Lower leg skin (tissue), 4 donors: ENCODE results near the gene C2orf68. TPM values are rescaled to one million over a fixed set of nuclear protein-coding genes. Genes with fewer than 3 reads are reported as not detected.
"Not testable (repeated sequence)": the region's sequence is repeated elsewhere in the genome, so short reads cannot be mapped to it uniquely, and the experiment has no call there.

Experiments
- DNase-seq, 2 donors: peaks; one replicate each; pipeline ENCODE4 v3.0.0-alpha.2; 2019; ENCODE audit warnings: low spot score in 2 of 2
- H3K4me3 ChIP-seq: fragments of 200-600 bp; sonication (generic); 2 replicates; pipeline ENCODE4 v1.5.1; 2017; ENCODE audit warnings: mild to moderate bottlenecking, low read depth; ENCODE audit not compliant: poor library complexity, severe bottlenecking
- POLR2A ChIP-seq, 2 donors: fragments of 450-650 bp; IDR thresholded peaks; one replicate each; pipeline ENCODE4 v1.6.1; 2016 to 2017; ENCODE audit warnings: antibody characterized with exemption in 2 of 2, mild to moderate bottlenecking in 1 of 2, moderate library complexity in 1 of 2
- WGBS, 2 donors: methylation state at CpG; one replicate each; pipeline ENCODE4 v1.1.5; 2018; 5-methylcytosine and 5-hydroxymethylcytosine counted together
- intact Hi-C: fragments of 100-400 bp; cut with DNase I; formaldehyde crosslinking; loops from one replicate; pipeline ENCODE4 v1.15.0; 2023; ENCODE audit warnings: low total_unique reads
- total RNA-seq, 4 donors: library from RNA; depleted of rRNA; stranded (reverse); fragments of >200 nt; gene quantifications; one replicate each; pipeline ENCODE4 v1.1.0, GENCODE V29; 2016
- TF ChIP-seq, protein P1 (sequence below), 3 donors: fragments of 450-650 bp; IDR thresholded peaks; one replicate each; pipeline ENCODE4 v1.5.1; 2016; ENCODE audit warnings: antibody characterized with exemption in 3 of 3, mild to moderate bottlenecking in 3 of 3, moderate library complexity in 2 of 3

C2orf68 gene
- total RNA-seq, 4 donors from 2014 or later, result 15.1 to 41.1 (median 19.0) TPM

DNA sequence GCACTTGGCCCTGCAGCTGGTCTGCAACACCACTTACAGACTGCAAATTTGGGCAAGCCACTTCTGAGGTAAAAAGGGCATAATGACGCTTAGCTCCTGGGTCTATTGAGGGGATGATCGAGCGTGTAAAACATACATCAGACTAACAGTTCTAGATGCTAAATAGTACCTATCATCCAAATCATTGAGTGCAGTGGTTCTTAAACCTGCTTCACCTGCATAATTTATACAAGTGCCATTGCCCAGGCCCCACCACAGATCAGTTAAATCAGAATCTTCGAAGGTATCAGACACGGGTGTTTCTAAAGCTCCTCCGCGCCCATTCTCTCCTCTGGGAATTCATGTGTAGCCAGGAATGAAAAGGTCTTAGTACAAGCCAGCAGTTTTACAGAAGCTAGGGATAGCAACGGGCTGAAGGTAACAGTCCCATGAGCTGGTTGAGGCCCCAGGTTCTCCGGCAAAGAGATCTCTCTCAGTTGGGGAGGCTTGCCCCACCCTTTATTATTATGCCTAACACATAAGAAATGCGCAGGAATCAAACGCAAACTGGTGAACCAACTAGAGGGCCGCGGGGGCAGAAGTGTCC is 17.1 kb downstream of the C2orf68 start:
- DNase-seq, result no peak
- intact Hi-C loops, result no loop called here

DNA sequence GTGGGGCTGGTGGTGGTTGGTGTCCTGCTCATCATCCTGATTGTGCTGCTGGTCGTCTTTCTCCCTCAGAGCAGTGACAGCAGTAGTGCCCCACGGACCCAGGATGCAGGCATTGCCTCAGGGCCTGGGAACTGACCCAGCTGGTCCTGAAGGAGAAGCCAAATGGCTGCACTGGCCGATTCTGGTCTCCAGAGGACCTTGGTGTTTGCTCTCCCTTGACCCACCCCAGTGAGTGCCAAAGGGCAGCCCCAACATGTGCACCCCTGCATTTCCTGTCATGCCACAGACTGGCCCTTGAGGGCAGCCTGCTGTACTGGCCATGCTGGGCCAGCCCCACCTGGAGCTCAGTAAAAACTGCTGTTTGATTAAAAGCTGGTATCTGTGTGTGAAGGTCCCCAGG is 18.8 kb downstream of the C2orf68 start:
- TF ChIP-seq, protein P1, sequence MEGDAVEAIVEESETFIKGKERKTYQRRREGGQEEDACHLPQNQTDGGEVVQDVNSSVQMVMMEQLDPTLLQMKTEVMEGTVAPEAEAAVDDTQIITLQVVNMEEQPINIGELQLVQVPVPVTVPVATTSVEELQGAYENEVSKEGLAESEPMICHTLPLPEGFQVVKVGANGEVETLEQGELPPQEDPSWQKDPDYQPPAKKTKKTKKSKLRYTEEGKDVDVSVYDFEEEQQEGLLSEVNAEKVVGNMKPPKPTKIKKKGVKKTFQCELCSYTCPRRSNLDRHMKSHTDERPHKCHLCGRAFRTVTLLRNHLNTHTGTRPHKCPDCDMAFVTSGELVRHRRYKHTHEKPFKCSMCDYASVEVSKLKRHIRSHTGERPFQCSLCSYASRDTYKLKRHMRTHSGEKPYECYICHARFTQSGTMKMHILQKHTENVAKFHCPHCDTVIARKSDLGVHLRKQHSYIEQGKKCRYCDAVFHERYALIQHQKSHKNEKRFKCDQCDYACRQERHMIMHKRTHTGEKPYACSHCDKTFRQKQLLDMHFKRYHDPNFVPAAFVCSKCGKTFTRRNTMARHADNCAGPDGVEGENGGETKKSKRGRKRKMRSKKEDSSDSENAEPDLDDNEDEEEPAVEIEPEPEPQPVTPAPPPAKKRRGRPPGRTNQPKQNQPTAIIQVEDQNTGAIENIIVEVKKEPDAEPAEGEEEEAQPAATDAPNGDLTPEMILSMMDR (IDR thresholded peaks at IDR 0.05), result no peak
- no peak for TF ChIP-seq POLR2A (IDR thresholded peaks at IDR 0.05)
- intact Hi-C loops, result no loop called here
- H3K4me3 ChIP-seq, result no peak overlapping the region
- 52 to 64% methylated on average over 3 of the region's 3 CpGs for WGBS, 2 donors
- DNase-seq, result no peak

More for the DNA sequence above, 17.1 kb downstream of the C2orf68 start:
- peak overlapping the region; percentile 27 for H3K4me3 ChIP-seq
- 18% methylated on average over 13 of the region's 13 CpGs for WGBS, 2 donors
- TF ChIP-seq, protein P1 (IDR thresholded peaks at IDR 0.05), result no peak
- TF ChIP-seq POLR2A (IDR thresholded peaks at IDR 0.05), result no peak

DNA sequence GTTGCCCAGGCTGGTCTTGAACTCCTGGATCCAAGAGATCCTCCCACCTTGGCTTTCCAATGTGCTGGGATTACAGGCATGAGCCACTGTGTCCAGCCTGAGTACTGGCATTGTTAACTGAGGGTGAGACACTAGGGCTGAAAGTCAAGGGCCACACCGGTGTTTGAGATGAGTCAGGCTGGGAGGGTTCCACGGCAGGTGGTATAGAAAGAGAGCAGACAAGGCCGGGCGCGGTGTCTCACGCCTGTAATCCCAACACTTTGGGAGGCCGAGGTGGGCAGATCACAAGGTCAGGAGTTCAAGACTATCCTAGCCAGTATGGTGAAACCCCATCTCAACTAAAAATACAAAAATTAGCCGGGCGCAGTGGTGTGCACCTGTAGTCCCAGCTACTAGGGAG is 19.6 kb downstream of the C2orf68 start:
- DNase-seq, H3K4me3 ChIP-seq, intact Hi-C loops: not testable (repeated sequence)
- 90 to 93% methylated on average over 9 of the region's 9 CpGs for WGBS, 2 donors

GRCh38 chr2:85591563-85591962 is 20.3 kb downstream of the C2orf68 start:
- intact Hi-C loops, result no loop called here
- H3K4me3 ChIP-seq, result no peak overlapping the region
- WGBS, 2 donors, result 81 to 84% methylated on average over 12 of the region's 12 CpGs
- TF ChIP-seq, protein P1 (IDR thresholded peaks at IDR 0.05), result no peak
- no peak for TF ChIP-seq POLR2A (IDR thresholded peaks at IDR 0.05)
- no peak for DNase-seq

DNA sequence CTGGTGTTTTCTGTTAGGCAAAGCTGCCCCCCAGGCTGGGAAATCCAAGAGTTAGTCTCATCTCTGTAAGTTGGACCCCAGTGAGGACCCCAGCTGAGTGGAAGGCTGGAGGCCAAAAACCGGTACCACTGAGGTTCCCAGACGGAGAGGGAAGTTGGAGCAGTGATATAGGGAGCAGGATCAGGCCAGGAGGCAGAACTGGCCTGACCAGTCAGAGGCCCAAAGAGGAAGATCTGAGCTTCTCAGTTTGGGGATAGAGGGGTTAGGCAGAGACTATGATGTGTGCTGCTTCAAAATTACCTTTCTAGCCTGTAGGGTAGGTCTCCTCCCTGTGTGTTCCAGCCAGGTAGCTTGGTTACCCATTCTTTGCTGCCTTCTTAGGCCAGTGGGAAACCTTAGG is 20.9 kb downstream of the C2orf68 start:
- intact Hi-C loops, result no loop called here
- no peak for DNase-seq
- H3K4me3 ChIP-seq, result no peak overlapping the region
- WGBS, 2 donors, result 61 to 73% methylated on average over 2 of the region's 2 CpGs
- TF ChIP-seq POLR2A (IDR thresholded peaks at IDR 0.05), result no peak
- TF ChIP-seq, protein P1 (IDR thresholded peaks at IDR 0.05), result no peak

DNA sequence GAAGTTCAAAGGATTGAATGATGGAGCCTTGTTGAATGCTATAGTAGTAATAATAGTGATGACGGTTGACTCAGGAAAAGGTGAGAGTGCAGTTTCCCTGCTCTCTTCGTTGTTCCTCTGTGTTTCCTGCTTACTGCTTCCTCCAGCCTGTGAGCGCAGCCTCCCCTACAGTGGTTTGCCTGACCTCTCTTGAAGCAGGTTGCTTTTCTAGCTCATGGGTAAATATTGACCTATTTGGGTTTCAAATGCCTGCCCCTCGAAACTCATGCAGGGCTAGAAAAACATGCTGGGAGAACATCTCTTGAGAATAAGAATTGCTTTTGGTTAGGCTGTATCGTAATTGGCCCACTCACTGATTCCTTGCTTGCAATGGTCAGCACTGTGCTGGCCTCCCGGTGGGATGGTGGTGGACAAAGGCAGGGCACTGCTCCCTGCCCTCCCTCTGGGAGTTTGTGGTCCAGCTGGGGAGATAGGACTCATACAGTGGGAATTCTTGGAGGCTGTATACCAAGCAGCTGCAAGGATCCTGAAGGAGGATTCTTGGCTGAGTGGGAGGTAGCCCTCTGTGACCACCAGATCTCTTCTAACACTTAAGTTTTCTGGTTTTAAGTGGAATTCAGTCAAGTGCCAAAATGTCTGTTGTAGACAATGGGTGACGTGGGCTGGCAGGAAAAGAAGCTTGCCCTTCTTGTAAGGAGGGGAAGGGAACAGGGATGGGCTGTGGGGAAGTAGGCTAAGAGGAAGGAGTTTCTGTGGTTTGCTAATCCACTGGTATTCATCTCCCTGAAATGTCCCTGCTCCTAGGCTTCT is 21.7 kb downstream of the C2orf68 start:
- intact Hi-C loops, result no loop called here
- WGBS, 2 donors, result 56 to 65% methylated on average over 7 of the region's 7 CpGs
- no peak for DNase-seq
- TF ChIP-seq, protein P1 (IDR thresholded peaks at IDR 0.05), result no peak
- TF ChIP-seq POLR2A (IDR thresholded peaks at IDR 0.05), result no peak
- no peak overlapping the region for H3K4me3 ChIP-seq
